Liver (tissue), 9 donors: ENCODE results near the gene WNK2. TPM values are rescaled to one million over a fixed set of nuclear protein-coding genes. Genes with fewer than 3 reads are reported as not detected.

Experiments
- DNase-seq: peaks from one replicate; pipeline ENCODE4 v3.0.0-alpha.2; 2017; ENCODE audit warnings: low spot score
- H3K27ac ChIP-seq, 2 donors: one replicate each; pipeline ENCODE4 v1.7.0; 2013; ENCODE audit warnings: inconsistent platforms in 2 of 2, low read length in 2 of 2, control low read depth in 1 of 2, low read depth in 1 of 2, mild to moderate bottlenecking in 1 of 2
- H3K27me3 ChIP-seq, 4 donors: one replicate each; pipeline versions ENCODE4 v1.6.1 to v1.7.0; 2013; ENCODE audit warnings: low read length in 3 of 4, inconsistent platforms in 1 of 4, mild to moderate bottlenecking in 1 of 4, moderate library complexity in 1 of 4; ENCODE audit not compliant: control insufficient read depth in 4 of 4, insufficient read depth in 4 of 4
- H3K36me3 ChIP-seq, 4 donors: one replicate each; pipeline versions ENCODE4 v1.6.1 to v1.7.0; 2013; ENCODE audit warnings: low read length in 3 of 4, mild to moderate bottlenecking in 3 of 4, low read depth in 1 of 4, moderate library complexity in 1 of 4; ENCODE audit not compliant: control insufficient read depth in 4 of 4, insufficient read depth in 3 of 4
- H3K4me1 ChIP-seq, 4 donors: one replicate each; pipeline versions ENCODE4 v1.6.1 to v1.7.0; 2013; ENCODE audit warnings: low read length in 3 of 4, mild to moderate bottlenecking in 3 of 4, moderate library complexity in 1 of 4; ENCODE audit not compliant: control insufficient read depth in 4 of 4, insufficient read depth in 4 of 4
- H3K4me3 ChIP-seq, 3 donors: one replicate each; pipeline versions ENCODE4 v1.6.1 to v1.7.0; 2013; ENCODE audit warnings: low read length in 3 of 3, control low read depth in 1 of 3, low read depth in 1 of 3, mild to moderate bottlenecking in 1 of 3
- H3K9ac ChIP-seq, 2 donors: one replicate each; pipeline ENCODE4 v1.7.0; 2013; ENCODE audit warnings: low read length in 2 of 2, mild to moderate bottlenecking in 2 of 2, moderate library complexity in 2 of 2, control low read depth in 1 of 2, low read depth in 1 of 2
- H3K9me3 ChIP-seq, 4 donors: one replicate each; pipeline versions ENCODE4 v1.6.1 to v1.7.0; 2013; ENCODE audit warnings: low read length in 3 of 4; ENCODE audit not compliant: control insufficient read depth in 4 of 4
- EGR1 ChIP-seq, 2 donors: IDR thresholded peaks; 2 replicates each; pipeline ENCODE4 v1.6.1; 2016 to 2018; ENCODE audit warnings: antibody characterized with exemption in 2 of 2, low read depth in 2 of 2
- FOXA1 ChIP-seq: IDR thresholded peaks from 2 replicates; pipeline ENCODE4 v1.6.1; 2016; ENCODE audit warnings: antibody characterized with exemption
- FOXA2 ChIP-seq: IDR thresholded peaks from 2 replicates; pipeline ENCODE4 v1.6.1; 2016; ENCODE audit warnings: antibody characterized with exemption
- GABPA ChIP-seq, 2 donors: IDR thresholded peaks in 1 of 2; conservative IDR thresholded peaks in 1 of 2; 2 replicates each; pipeline ENCODE4 v1.6.1; 2016; ENCODE audit warnings: antibody characterized with exemption in 2 of 2, mild to moderate bottlenecking in 1 of 2, moderate library complexity in 1 of 2
- HNF4A ChIP-seq, 2 donors: conservative IDR thresholded peaks; 2 replicates each; pipeline ENCODE4 v1.6.1; 2016; ENCODE audit warnings: antibody characterized with exemption in 2 of 2, mild to moderate bottlenecking in 2 of 2
- HNF4G ChIP-seq: IDR thresholded peaks from 2 replicates; pipeline ENCODE4 v1.6.1; 2016; ENCODE audit warnings: antibody characterized with exemption
- JUND ChIP-seq, 2 donors: IDR thresholded peaks; 2 replicates each; pipeline ENCODE4 v1.6.1; 2016; ENCODE audit warnings: antibody characterized with exemption in 2 of 2
- NR2F2 ChIP-seq: IDR thresholded peaks from 2 replicates; pipeline ENCODE4 v1.6.1; 2016; ENCODE audit warnings: antibody characterized with exemption
- RAD21 ChIP-seq, 2 donors: IDR thresholded peaks; 2 replicates each; pipeline ENCODE4 v1.6.1; 2016; ENCODE audit warnings: antibody characterized with exemption in 2 of 2, mild to moderate bottlenecking in 2 of 2
- RXRA ChIP-seq, 2 donors: IDR thresholded peaks; 2 replicates each; pipeline ENCODE4 v1.6.1; 2017 to 2018; ENCODE audit warnings: antibody characterized with exemption in 2 of 2, mild to moderate bottlenecking in 1 of 2
- SP1 ChIP-seq: IDR thresholded peaks from 2 replicates; pipeline ENCODE4 v1.6.1; 2018; ENCODE audit warnings: antibody characterized with exemption, mild to moderate bottlenecking
- TAF1 ChIP-seq: conservative IDR thresholded peaks from 2 replicates; pipeline ENCODE4 v1.6.1; 2016; ENCODE audit warnings: antibody characterized with exemption, mild to moderate bottlenecking
- YY1 ChIP-seq: IDR thresholded peaks from 2 replicates; pipeline ENCODE4 v1.6.1; 2016; ENCODE audit warnings: antibody characterized with exemption, mild to moderate bottlenecking
- WGBS: extraction: QIAGEN DNeasy Blood & Tissue Kit; methylation state at CpG from one replicate; pipeline ENCODE4 v1.1.7; 2013; 5-methylcytosine and 5-hydroxymethylcytosine counted together
- polyA plus RNA-seq, 2 donors: library from polyadenylated mRNA; stranded (reverse) in 1 of 2; unstranded in 1 of 2; fragments of 200-250 nt in 1 of 2; fragments of >200 nt in 1 of 2; fragmentation: Nextera tagmentation in 1 of 2; extraction: Ambion mirVana in 1 of 2; gene quantifications; one replicate each; pipeline versions ENCODE4 v1.2.1 to v1.2.3, GENCODE V29; 2013 to 2015
- total RNA-seq, 2 donors: library from RNA; depleted of rRNA; stranded (reverse); fragments of >200 nt; gene quantifications; one replicate each; pipeline ENCODE4 v1.2.3, GENCODE V29; 2014
- TF ChIP-seq, protein P1 (sequence below): IDR thresholded peaks from 2 replicates; pipeline ENCODE4 v1.6.1; 2016; ENCODE audit warnings: antibody characterized with exemption, mild to moderate bottlenecking
- TF ChIP-seq, protein P2 (sequence below): IDR thresholded peaks from 2 replicates; pipeline ENCODE4 v1.6.1; 2016; ENCODE audit warnings: antibody characterized with exemption
- TF ChIP-seq, protein P3 (sequence below): IDR thresholded peaks from 2 replicates; pipeline ENCODE4 v1.6.1; 2016; ENCODE audit warnings: antibody characterized with exemption
- TF ChIP-seq, protein P4 (sequence below): fragments of 150-350 bp; IDR thresholded peaks from 2 replicates; pipeline ENCODE4 v1.5.1; 2017; ENCODE audit warnings: improper control_type of control experiment, low read depth, low read length; ENCODE audit not compliant: missing input control
- TF ChIP-seq, protein P5 (sequence below): IDR thresholded peaks from 2 replicates; pipeline ENCODE4 v1.6.1; 2016; ENCODE audit warnings: antibody characterized with exemption
- donor health status: healthy.
- donor health status: healthy.
- donor health status: healthy.
- donor health status: healthy.
- donor health status: healthy.

WNK2 gene
- total and polyA plus RNA-seq, 4 donors = 0.65 to 4.4 (median 1.7) TPM

DNA sequence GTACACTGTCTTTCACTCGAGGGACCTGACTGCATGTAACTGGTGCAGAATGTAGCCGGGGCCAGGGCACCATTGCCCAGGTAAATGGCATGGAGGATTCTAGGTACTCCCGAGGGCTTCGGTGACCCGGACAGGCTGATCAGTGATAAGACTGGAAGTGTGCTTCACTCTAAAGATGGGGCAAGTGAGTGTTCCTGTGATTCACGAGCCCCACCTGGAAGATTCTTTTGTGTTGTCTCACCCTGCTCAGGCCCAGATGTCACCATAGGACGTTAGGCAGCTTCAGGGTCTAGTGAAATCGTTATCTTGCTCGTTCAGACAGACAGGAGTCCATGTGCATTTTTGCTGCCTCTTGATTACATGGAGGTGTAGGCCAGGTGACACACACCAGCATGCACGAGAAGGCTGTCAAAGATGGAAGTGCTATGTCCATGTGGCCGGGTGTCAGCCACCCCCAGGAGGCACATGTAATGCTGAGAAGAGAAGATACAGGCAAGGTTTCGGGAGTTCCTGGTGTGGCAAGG is 73.9 kb downstream of the WNK2 start (continued):
- TF ChIP-seq, protein P1, sequence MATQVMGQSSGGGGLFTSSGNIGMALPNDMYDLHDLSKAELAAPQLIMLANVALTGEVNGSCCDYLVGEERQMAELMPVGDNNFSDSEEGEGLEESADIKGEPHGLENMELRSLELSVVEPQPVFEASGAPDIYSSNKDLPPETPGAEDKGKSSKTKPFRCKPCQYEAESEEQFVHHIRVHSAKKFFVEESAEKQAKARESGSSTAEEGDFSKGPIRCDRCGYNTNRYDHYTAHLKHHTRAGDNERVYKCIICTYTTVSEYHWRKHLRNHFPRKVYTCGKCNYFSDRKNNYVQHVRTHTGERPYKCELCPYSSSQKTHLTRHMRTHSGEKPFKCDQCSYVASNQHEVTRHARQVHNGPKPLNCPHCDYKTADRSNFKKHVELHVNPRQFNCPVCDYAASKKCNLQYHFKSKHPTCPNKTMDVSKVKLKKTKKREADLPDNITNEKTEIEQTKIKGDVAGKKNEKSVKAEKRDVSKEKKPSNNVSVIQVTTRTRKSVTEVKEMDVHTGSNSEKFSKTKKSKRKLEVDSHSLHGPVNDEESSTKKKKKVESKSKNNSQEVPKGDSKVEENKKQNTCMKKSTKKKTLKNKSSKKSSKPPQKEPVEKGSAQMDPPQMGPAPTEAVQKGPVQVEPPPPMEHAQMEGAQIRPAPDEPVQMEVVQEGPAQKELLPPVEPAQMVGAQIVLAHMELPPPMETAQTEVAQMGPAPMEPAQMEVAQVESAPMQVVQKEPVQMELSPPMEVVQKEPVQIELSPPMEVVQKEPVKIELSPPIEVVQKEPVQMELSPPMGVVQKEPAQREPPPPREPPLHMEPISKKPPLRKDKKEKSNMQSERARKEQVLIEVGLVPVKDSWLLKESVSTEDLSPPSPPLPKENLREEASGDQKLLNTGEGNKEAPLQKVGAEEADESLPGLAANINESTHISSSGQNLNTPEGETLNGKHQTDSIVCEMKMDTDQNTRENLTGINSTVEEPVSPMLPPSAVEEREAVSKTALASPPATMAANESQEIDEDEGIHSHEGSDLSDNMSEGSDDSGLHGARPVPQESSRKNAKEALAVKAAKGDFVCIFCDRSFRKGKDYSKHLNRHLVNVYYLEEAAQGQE = no peak

DNA sequence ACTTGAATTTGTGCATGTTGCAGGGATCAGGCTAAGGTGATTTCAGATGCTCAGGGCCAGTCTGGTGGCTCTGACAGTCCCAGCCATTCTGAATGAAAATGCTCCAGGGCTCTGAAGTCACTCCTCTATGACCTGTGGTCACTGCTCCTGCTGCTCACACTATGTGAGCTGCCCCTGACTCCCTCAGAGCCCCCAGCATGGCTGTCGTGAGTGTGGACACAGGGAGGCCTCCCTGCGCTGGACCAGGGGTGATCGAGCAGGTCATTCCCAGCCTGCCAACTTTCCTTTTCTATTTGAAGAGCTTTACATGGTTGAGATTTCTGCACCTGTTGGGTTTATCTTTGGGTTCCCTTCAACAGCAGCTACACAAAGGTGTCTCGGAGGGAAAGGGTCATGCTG is 74.5 kb downstream of the WNK2 start:
- no peak overlapping the region for H3K27ac ChIP-seq
- TF ChIP-seq, protein P2, sequence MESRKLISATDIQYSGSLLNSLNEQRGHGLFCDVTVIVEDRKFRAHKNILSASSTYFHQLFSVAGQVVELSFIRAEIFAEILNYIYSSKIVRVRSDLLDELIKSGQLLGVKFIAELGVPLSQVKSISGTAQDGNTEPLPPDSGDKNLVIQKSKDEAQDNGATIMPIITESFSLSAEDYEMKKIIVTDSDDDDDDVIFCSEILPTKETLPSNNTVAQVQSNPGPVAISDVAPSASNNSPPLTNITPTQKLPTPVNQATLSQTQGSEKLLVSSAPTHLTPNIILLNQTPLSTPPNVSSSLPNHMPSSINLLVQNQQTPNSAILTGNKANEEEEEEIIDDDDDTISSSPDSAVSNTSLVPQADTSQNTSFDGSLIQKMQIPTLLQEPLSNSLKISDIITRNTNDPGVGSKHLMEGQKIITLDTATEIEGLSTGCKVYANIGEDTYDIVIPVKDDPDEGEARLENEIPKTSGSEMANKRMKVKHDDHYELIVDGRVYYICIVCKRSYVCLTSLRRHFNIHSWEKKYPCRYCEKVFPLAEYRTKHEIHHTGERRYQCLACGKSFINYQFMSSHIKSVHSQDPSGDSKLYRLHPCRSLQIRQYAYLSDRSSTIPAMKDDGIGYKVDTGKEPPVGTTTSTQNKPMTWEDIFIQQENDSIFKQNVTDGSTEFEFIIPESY = no peak
- no peak for TF ChIP-seq RAD21 (IDR thresholded peaks at IDR 0.05)
- no peak for TF ChIP-seq FOXA2
- no peak for TF ChIP-seq HNF4G
- no peak for TF ChIP-seq FOXA1
- TF ChIP-seq RXRA (IDR thresholded peaks at IDR 0.05) = no peak
- no peak for TF ChIP-seq EGR1 (IDR thresholded peaks at IDR 0.05; ENCODE audit: low read depth in 2 of 2)
- TF ChIP-seq TAF1 = no peak
- no peak for TF ChIP-seq NR2F2
- no peak for TF ChIP-seq YY1
- TF ChIP-seq, protein P3, sequence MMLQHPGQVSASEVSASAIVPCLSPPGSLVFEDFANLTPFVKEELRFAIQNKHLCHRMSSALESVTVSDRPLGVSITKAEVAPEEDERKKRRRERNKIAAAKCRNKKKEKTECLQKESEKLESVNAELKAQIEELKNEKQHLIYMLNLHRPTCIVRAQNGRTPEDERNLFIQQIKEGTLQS = no peak
- TF ChIP-seq JUND (IDR thresholded peaks at IDR 0.05) = no peak
- TF ChIP-seq HNF4A (conservative IDR thresholded peaks at IDR 0.05) = no peak
- TF ChIP-seq, protein P4, sequence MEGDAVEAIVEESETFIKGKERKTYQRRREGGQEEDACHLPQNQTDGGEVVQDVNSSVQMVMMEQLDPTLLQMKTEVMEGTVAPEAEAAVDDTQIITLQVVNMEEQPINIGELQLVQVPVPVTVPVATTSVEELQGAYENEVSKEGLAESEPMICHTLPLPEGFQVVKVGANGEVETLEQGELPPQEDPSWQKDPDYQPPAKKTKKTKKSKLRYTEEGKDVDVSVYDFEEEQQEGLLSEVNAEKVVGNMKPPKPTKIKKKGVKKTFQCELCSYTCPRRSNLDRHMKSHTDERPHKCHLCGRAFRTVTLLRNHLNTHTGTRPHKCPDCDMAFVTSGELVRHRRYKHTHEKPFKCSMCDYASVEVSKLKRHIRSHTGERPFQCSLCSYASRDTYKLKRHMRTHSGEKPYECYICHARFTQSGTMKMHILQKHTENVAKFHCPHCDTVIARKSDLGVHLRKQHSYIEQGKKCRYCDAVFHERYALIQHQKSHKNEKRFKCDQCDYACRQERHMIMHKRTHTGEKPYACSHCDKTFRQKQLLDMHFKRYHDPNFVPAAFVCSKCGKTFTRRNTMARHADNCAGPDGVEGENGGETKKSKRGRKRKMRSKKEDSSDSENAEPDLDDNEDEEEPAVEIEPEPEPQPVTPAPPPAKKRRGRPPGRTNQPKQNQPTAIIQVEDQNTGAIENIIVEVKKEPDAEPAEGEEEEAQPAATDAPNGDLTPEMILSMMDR = no peak
- TF ChIP-seq, protein P5, sequence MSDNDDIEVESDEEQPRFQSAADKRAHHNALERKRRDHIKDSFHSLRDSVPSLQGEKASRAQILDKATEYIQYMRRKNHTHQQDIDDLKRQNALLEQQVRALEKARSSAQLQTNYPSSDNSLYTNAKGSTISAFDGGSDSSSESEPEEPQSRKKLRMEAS = no peak
- TF ChIP-seq GABPA (IDR thresholded peaks at IDR 0.05 in 1 of 2, conservative IDR thresholded peaks at IDR 0.05 in 1 of 2) = no peak
- TF ChIP-seq SP1 = no peak
- TF ChIP-seq, protein P1 = no peak
- peaks cover 0 to 2% (median 0%) of the 10 kb centered on the region in 4 donors for H3K4me1 ChIP-seq
- WGBS = 94% methylated on average over 4 of the region's 4 CpGs
- no peaks in the 10 kb centered on the region for H3K36me3 ChIP-seq
- H3K9ac ChIP-seq = no peak overlapping the region
- no peaks in the 10 kb centered on the region for H3K27me3 ChIP-seq
- no peak overlapping the region for H3K4me3 ChIP-seq
- peak; percentile 23 for DNase-seq
- H3K9me3 ChIP-seq = no peaks in the 10 kb centered on the region
